ENCODE data around the gene CALML4. TPM values are rescaled to one million over a fixed set of nuclear protein-coding genes. Genes with fewer than 3 reads are reported as not detected.
A peak's percentile ranks its signal among the peaks of the same experiment; 100 is the strongest.

The CALML4 gene
- total and polyA plus RNA-seq, 7 experiments from 2014 or later = 0.13 to 14.6 (median 2.8) TPM

DNA sequence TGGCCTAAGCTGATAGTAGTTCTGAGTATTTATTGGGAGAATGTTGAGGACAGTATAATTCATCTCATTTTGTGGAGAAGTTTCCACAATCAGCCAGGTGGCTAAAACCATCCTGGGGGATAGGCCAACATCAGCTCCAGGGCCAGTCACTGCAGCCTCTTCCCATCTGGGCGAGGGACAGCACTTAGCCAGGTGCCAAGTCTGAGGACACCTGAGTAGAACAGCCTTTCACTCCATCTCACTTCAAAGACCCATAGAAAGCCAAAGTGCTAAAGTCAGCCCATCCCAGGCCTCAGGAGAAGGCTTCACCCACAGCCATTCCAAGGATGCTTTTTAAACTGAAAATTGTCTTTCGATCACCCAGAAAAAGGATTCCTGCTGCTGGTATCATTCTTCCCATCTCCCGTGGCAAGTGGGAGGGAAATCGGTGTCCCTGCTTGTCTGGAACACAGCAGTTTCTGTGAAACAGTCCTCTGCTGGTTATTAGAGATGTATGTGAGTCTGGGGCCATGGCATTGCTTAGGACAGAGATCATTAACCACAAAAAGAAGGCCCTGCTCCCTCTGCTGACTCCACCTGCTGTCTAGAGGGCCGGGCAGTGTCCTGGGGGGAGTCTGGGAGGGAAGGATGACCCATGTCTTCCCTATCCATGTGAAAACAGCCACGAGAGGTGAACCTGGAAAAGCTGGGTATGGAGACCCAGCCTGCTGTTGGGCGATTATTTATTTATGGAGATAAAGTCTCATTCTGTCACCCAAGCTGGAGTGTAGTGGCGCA is 9.6 kb downstream of the CALML4 start:
- Mint-ChIP-seq H3K9me3 (no peaks in the 10 kb centered on the region), H3K4me3 (no peak overlapping the region), H3K36me3 (peaks cover 0 to 17% (median 5%) of the 10 kb centered on the region in 5 donors), H3K4me1 (peaks cover 0 to 8% (median under 1%) of the 10 kb centered on the region in 7 donors), H3K27ac (peak overlapping the region in 7 of 9 donors; percentile 2 to 66 (median 35)), H3K27me3 (no peaks in the 10 kb centered on the region)
- DNase-seq (no peak), ATAC-seq (no peak)
- Histone ChIP-seq H3K27ac (ENCODE audit: low read depth, low read length) (no peak overlapping the region), H3K4me3 (ENCODE audit: low read length) (no peak overlapping the region), H3K4me1 (ENCODE audit: control insufficient read depth in 2 of 2, insufficient read depth in 2 of 2, low read length in 2 of 2) (no peaks in the 10 kb centered on the region), H3K9me3 (ENCODE audit: control insufficient read depth in 2 of 3, low read length in 3 of 3) (no peaks in the 10 kb centered on the region), H3K36me3 (ENCODE audit: control insufficient read depth in 2 of 3, insufficient read depth in 3 of 3, low read length in 3 of 3) (peaks cover 0 to 21% (median 0%) of the 10 kb centered on the region in 3 experiments), H3K27me3 (ENCODE audit: control insufficient read depth in 2 of 2, insufficient read depth in 2 of 2, low read length in 2 of 2) (no peaks in the 10 kb centered on the region)
- ChIA-PET POLR2A (interaction anchor here (0.7 to 0.8 kb wide), 2 partner anchors 9 to 25 kb away, joined by 3 read pairs; no protein-coding TSS in a partner anchor), CTCF (interaction anchor here (0.7 kb wide), 1 partner anchor 11 kb away, joined by 3 read pairs; no protein-coding TSS in a partner anchor)
- intact Hi-C loops (cut with micrococcal nuclease) = no loop called here

DNA sequence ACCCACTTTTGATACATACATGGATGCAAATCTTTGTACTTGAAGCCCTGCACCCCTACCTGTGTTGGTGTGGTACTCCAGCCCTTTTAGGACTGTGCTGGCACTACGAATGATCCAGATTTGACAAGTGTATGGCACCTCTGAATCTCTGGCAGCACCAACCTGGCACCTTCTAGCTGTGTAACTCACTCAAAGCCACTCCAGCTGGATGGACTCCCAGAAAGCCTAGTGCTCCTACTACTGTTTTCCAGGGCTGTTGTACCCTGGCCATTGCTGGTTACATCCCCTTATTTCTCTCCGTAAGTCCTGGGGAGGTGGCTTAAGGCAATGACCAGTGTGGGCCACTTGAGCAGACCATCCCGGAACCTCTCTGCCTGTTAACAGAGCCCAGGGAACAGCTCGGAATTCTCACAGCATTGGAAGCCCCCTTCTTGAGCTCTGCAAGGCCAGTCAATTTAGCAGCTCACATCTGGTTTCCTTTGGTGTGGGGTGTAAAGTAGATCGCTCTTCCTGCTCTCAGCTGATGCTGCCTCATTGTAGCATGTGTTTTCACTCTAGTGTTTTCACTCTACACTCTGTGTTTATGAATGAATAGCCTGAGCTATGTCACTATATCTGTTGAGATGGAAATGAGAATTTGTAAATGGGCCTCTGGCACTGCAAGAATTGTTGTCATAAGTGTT is 12.2 kb downstream of the CALML4 start:
- DNase-seq (no peak), ATAC-seq (no peak)
- Histone ChIP-seq H3K36me3 (ENCODE audit: control insufficient read depth in 2 of 3, insufficient read depth in 3 of 3, low read length in 3 of 3) (peaks cover 0 to 43% (median 0%) of the 10 kb centered on the region in 3 experiments), H3K4me3 (ENCODE audit: low read length) (no peak overlapping the region), H3K27ac (ENCODE audit: low read depth, low read length) (no peak overlapping the region), H3K4me1 (ENCODE audit: control insufficient read depth in 2 of 2, insufficient read depth in 2 of 2, low read length in 2 of 2) (no peaks in the 10 kb centered on the region), H3K9me3 (ENCODE audit: control insufficient read depth in 2 of 3, low read length in 3 of 3) (no peaks in the 10 kb centered on the region), H3K27me3 (ENCODE audit: control insufficient read depth in 2 of 2, insufficient read depth in 2 of 2, low read length in 2 of 2) (no peaks in the 10 kb centered on the region)
- H3K4me3 Mint-ChIP-seq = no peak overlapping the region
- H3K27me3 Mint-ChIP-seq = no peaks in the 10 kb centered on the region
- no peaks in the 10 kb centered on the region for H3K9me3 Mint-ChIP-seq
- peak overlapping the region in 6 of 9 donors; percentile 1 to 83 (median 54) for H3K27ac Mint-ChIP-seq
- intact Hi-C loops (cut with micrococcal nuclease) = no loop called here
- peaks cover 0 to 34% (median 25%) of the 10 kb centered on the region in 5 donors for H3K36me3 Mint-ChIP-seq
- CTCF ChIA-PET = interaction anchor here (0.6 to 1.2 kb wide), 4 partner anchors 11 to 471 kb away, joined by 3 read pairs; no protein-coding TSS in a partner anchor
- POLR2A ChIA-PET = no interaction called here
- peaks cover 0 to 11% (median 0%) of the 10 kb centered on the region in 7 donors for H3K4me1 Mint-ChIP-seq

DNA sequence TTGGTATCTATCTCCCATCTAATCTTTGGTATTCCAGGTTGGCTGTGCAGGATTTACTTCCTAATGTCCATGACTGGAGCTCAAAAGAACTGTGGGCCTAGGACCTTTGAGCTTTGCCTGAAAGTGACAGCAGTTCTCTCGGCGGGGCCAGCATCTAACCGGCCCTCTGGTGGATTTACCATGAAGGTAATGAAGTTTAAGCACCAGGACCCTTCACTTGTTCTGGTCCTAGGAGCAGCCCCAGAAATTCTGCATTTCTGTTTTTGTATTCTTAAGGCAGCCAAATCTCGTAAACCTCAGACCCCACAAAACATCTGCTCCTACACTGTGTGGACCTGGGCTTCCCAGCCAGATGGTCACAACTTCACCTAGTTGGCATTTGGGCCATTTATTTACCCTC is 13.0 kb downstream of the CALML4 start:
- peaks cover 3 to 38% (median 26%) of the 10 kb centered on the region in 5 donors for H3K36me3 Mint-ChIP-seq
- Histone ChIP-seq H3K36me3 (ENCODE audit: control insufficient read depth in 2 of 3, insufficient read depth in 3 of 3, low read length in 3 of 3) (peaks cover 4 to 51% (median 5%) of the 10 kb centered on the region in 3 experiments), H3K9me3 (ENCODE audit: control insufficient read depth in 2 of 3, low read length in 3 of 3) (no peaks in the 10 kb centered on the region), H3K27ac (ENCODE audit: low read depth, low read length) (no peak overlapping the region), H3K4me1 (ENCODE audit: control insufficient read depth in 2 of 2, insufficient read depth in 2 of 2, low read length in 2 of 2) (no peaks in the 10 kb centered on the region), H3K27me3 (ENCODE audit: control insufficient read depth in 2 of 2, insufficient read depth in 2 of 2, low read length in 2 of 2) (no peaks in the 10 kb centered on the region), H3K4me3 (ENCODE audit: low read length) (no peak overlapping the region)
- no peak overlapping the region for H3K4me3 Mint-ChIP-seq
- intact Hi-C loops (cut with micrococcal nuclease) = no loop called here
- H3K9me3 Mint-ChIP-seq = no peaks in the 10 kb centered on the region
- peaks cover 0 to 14% (median 0%) of the 10 kb centered on the region in 7 donors for H3K4me1 Mint-ChIP-seq
- ChIA-PET CTCF (interaction anchor here (1.2 kb wide), 1 partner anchor 12 kb away, joined by 3 read pairs; no protein-coding TSS in a partner anchor), POLR2A (no interaction called here)
- no peak for DNase-seq
- H3K27me3 Mint-ChIP-seq = no peaks in the 10 kb centered on the region
- ATAC-seq = no peak
- H3K27ac Mint-ChIP-seq = peak overlapping the region in 6 of 9 donors; percentile 6 to 71 (median 51)

DNA sequence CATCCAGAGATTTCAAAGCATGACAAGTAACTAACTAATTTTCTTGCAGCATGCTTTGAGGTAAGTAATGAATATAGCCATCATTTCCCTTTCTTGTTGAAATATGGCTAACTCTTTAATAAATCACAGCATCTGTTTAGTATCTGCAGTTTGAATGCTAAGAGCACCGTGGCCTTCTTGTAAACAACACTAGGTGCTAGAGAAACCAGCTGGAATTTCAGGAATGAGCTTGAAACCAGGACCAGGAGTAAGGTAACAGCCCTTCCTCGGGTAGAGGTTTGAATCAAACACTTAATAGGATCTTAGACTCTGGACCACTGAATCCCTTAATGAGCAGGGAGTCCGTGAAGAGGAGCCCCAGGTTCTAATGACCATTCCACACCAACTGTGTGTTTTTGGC is 13.6 kb downstream of the CALML4 start:
- no peaks in the 10 kb centered on the region for H3K9me3 ChIP-seq (ENCODE audit: control insufficient read depth in 2 of 3, low read length in 3 of 3)
- ATAC-seq (no peak), DNase-seq (no peak)
- Mint-ChIP-seq H3K4me1 (peaks cover 0 to 14% (median 0%) of the 10 kb centered on the region in 7 donors), H3K36me3 (peaks cover 3 to 38% (median 26%) of the 10 kb centered on the region in 5 donors), H3K9me3 (no peaks in the 10 kb centered on the region), H3K27ac (peak overlapping the region in 1 of 9 donors; percentile 53), H3K27me3 (no peaks in the 10 kb centered on the region), H3K4me3 (no peak overlapping the region)
- H3K27me3 ChIP-seq (ENCODE audit: control insufficient read depth in 2 of 2, insufficient read depth in 2 of 2, low read length in 2 of 2) = no peaks in the 10 kb centered on the region
- H3K4me3 ChIP-seq (ENCODE audit: low read length) = no peak overlapping the region
- no peak overlapping the region for H3K27ac ChIP-seq (ENCODE audit: low read depth, low read length)
- intact Hi-C loops (cut with micrococcal nuclease) = no loop called here
- H3K36me3 ChIP-seq (ENCODE audit: control insufficient read depth in 2 of 3, insufficient read depth in 3 of 3, low read length in 3 of 3) = peaks cover 4 to 57% (median 5%) of the 10 kb centered on the region in 3 experiments
- CTCF ChIA-PET = interaction anchor here (1.2 kb wide), 1 partner anchor 12 kb away, joined by 3 read pairs; no protein-coding TSS in a partner anchor
- POLR2A ChIA-PET = no interaction called here
- H3K4me1 ChIP-seq (ENCODE audit: control insufficient read depth in 2 of 2, insufficient read depth in 2 of 2, low read length in 2 of 2) = no peaks in the 10 kb centered on the region

DNA sequence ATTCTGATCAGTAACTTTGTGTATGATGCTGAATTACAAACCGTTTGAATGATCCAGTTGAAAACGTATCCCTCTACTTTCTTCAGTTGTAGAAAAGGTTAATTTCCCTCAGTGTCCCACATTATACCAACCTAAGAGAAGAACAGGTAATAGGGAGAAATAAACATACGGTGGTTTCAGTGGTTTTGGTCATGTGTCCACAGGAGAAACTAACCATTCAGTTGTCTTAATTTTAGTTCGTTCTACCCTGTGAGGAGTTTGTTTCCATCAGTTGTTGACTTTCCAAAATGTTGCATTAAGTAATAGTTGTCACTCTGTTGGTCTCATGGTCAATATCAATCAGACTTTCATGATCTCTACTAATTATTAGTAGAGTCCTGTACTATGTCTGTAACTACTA is 15.1 kb downstream of the CALML4 start:
- ATAC-seq = no peak
- intact Hi-C loops (cut with micrococcal nuclease) = no loop called here
- H3K4me1 ChIP-seq (ENCODE audit: control insufficient read depth in 2 of 2, insufficient read depth in 2 of 2, low read length in 2 of 2) = no peaks in the 10 kb centered on the region
- H3K27ac ChIP-seq (ENCODE audit: low read depth, low read length) = no peak overlapping the region
- H3K9me3 Mint-ChIP-seq = no peaks in the 10 kb centered on the region
- H3K27me3 ChIP-seq (ENCODE audit: control insufficient read depth in 2 of 2, insufficient read depth in 2 of 2, low read length in 2 of 2) = no peaks in the 10 kb centered on the region
- H3K4me3 ChIP-seq (ENCODE audit: low read length) = no peak overlapping the region
- ChIA-PET POLR2A (no interaction called here), CTCF (no interaction called here)
- H3K36me3 ChIP-seq (ENCODE audit: control insufficient read depth in 2 of 3, insufficient read depth in 3 of 3, low read length in 3 of 3) = peaks cover 5 to 67% (median 7%) of the 10 kb centered on the region in 3 experiments
- peaks cover 7 to 46% (median 30%) of the 10 kb centered on the region in 5 donors for H3K36me3 Mint-ChIP-seq
- H3K27me3 Mint-ChIP-seq = no peaks in the 10 kb centered on the region
- H3K27ac Mint-ChIP-seq = peak overlapping the region in 4 of 9 donors; percentile 9 to 59 (median 26)
- H3K4me3 Mint-ChIP-seq = no peak overlapping the region
- no peaks in the 10 kb centered on the region for H3K9me3 ChIP-seq (ENCODE audit: control insufficient read depth in 2 of 3, low read length in 3 of 3)
- no peak for DNase-seq
- peaks cover 0 to 14% (median 0%) of the 10 kb centered on the region in 7 donors for H3K4me1 Mint-ChIP-seq

DNA sequence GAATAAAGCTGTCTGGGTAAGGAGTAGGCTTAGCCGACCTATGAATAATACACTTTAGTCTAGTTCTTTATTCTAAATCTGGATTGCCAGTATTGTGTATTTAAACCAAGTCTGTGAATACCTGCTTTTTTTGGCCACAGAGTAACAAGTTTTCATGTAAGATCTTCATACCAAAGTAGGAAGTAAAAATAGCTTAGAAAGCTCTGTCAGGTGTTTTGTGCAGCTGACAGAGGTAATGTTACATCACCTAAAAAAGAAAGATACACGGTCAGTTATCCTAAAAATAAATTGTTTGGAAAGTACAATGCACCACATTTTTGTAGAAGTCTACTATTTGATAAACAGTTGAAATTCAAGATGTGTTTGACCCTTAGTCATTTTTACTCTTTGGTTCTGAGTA is 16.5 kb downstream of the CALML4 start:
- DNase-seq (no peak), ATAC-seq (no peak)
- Histone ChIP-seq H3K27ac (ENCODE audit: low read depth, low read length) (no peak overlapping the region), H3K4me1 (ENCODE audit: control insufficient read depth in 2 of 2, insufficient read depth in 2 of 2, low read length in 2 of 2) (no peaks in the 10 kb centered on the region), H3K36me3 (ENCODE audit: control insufficient read depth in 2 of 3, insufficient read depth in 3 of 3, low read length in 3 of 3) (peaks cover 8 to 79% (median 10%) of the 10 kb centered on the region in 3 experiments), H3K4me3 (ENCODE audit: low read length) (no peak overlapping the region), H3K27me3 (ENCODE audit: control insufficient read depth in 2 of 2, insufficient read depth in 2 of 2, low read length in 2 of 2) (no peaks in the 10 kb centered on the region), H3K9me3 (ENCODE audit: control insufficient read depth in 2 of 3, low read length in 3 of 3) (no peaks in the 10 kb centered on the region)
- Mint-ChIP-seq H3K27me3 (no peaks in the 10 kb centered on the region), H3K4me3 (no peak overlapping the region), H3K9me3 (no peaks in the 10 kb centered on the region), H3K27ac (peak overlapping the region in 5 of 9 donors; percentile 4 to 75 (median 48)), H3K36me3 (peaks cover 8 to 55% (median 40%) of the 10 kb centered on the region in 5 donors), H3K4me1 (peaks cover 0 to 16% (median 0%) of the 10 kb centered on the region in 7 donors)
- POLR2A ChIA-PET = no interaction called here
- CTCF ChIA-PET = no interaction called here
- intact Hi-C loops (cut with micrococcal nuclease) = no loop called here

All from naive thymus-derived CD4-positive, alpha-beta T cell (primary cell).